GM23338 (cell line): ENCODE data around the gene PMVK. TPM values are rescaled to one million over a fixed set of nuclear protein-coding genes. Genes with fewer than 3 reads are reported as not detected.

Source experiments
- ATAC-seq: fragments of 200-7000 bp; cut with Tn5 transposase; 3 replicates; pipeline ENCODE4 v1.9.1; 2020
- DNase-seq: peaks from one replicate; pipeline ENCODE4 v3.0.0-alpha.2; 2015; ENCODE audit warnings: low spot score
- H2AFZ ChIP-seq: fragments of 200-600 bp; sonication (generic); 2 replicates; pipeline ENCODE4 v1.8.0; 2016; ENCODE audit warnings: antibody characterized with exemption, mild to moderate bottlenecking, moderate library complexity
- H3F3A ChIP-seq: fragments of 200-600 bp; sonication (generic); replicated peaks from 2 replicates; pipeline ENCODE4 v1.8.0; 2017; ENCODE audit warnings: antibody characterized with exemption, mixed run types, low read depth
- H3K27ac ChIP-seq: fragments of 200-600 bp; sonication (generic); 2 replicates; pipeline ENCODE4 v1.6.1; 2016; ENCODE audit warnings: low read depth
- H3K27me3 ChIP-seq: fragments of 200-600 bp; sonication (generic); 2 replicates; pipeline ENCODE4 v1.8.0; 2016; ENCODE audit warnings: mild to moderate bottlenecking, mixed run types, moderate library complexity; ENCODE audit not compliant: insufficient read depth
- H3K36me3 ChIP-seq: fragments of 200-600 bp; sonication (generic); 2 replicates; pipeline ENCODE4 v1.8.0; 2016; ENCODE audit warnings: mild to moderate bottlenecking; ENCODE audit not compliant: insufficient read depth
- H3K4me1 ChIP-seq: fragments of 200-600 bp; sonication (generic); 2 replicates; pipeline ENCODE4 v1.8.0; 2016; ENCODE audit warnings: mild to moderate bottlenecking, moderate library complexity; ENCODE audit not compliant: insufficient read depth
- H3K4me2 ChIP-seq: fragments of 200-600 bp; sonication (generic); 2 replicates; pipeline ENCODE4 v1.7.1; 2017; ENCODE audit warnings: mixed run types
- H3K4me3 ChIP-seq: fragments of 200-600 bp; sonication (generic); 2 replicates; pipeline ENCODE4 v1.6.1; 2016; ENCODE audit warnings: mixed run types
- H3K79me2 ChIP-seq: fragments of 200-600 bp; sonication (generic); replicated peaks from 2 replicates; pipeline ENCODE4 v1.8.0; 2017; ENCODE audit warnings: mild to moderate bottlenecking; ENCODE audit not compliant: insufficient read depth
- H3K9me2 ChIP-seq: fragments of 200-600 bp; sonication (generic); 2 replicates; pipeline ENCODE4 v1.8.0; 2017; ENCODE audit not compliant: insufficient read depth
- H4K20me1 ChIP-seq: fragments of 200-600 bp; sonication (generic); replicated peaks from 2 replicates; pipeline ENCODE4 v1.8.0; 2017; ENCODE audit warnings: mild to moderate bottlenecking; ENCODE audit not compliant: insufficient read depth
- H3K27ac Mint-ChIP-seq: 2 replicates; pipeline ENCODE4 v1.8.0; 2020; ENCODE audit warnings: inconsistent platforms, mild to moderate bottlenecking, moderate library complexity, mixed read lengths
- H3K27me3 Mint-ChIP-seq: 3 replicates; pipeline ENCODE4 v1.8.0; 2022; ENCODE audit warnings: low read depth, mild to moderate bottlenecking, moderate library complexity, mixed read lengths, inconsistent platforms; ENCODE audit not compliant: insufficient read depth, poor library complexity
- H3K36me3 Mint-ChIP-seq: 3 replicates; pipeline ENCODE4 v1.8.0; 2021; ENCODE audit warnings: low read depth, mild to moderate bottlenecking, inconsistent platforms, moderate library complexity, mixed read lengths
- H3K4me1 Mint-ChIP-seq: 3 replicates; pipeline ENCODE4 v1.8.0; 2020; ENCODE audit warnings: mild to moderate bottlenecking, inconsistent platforms, mixed read lengths
- H3K4me3 Mint-ChIP-seq: 3 replicates; pipeline ENCODE4 v1.8.0; 2021; ENCODE audit warnings: moderate library complexity, mild to moderate bottlenecking, inconsistent platforms, mixed read lengths
- H3K9me3 Mint-ChIP-seq: 3 replicates; pipeline ENCODE4 v1.8.0; 2020; ENCODE audit warnings: moderate library complexity, mild to moderate bottlenecking, inconsistent platforms, mixed read lengths
- CREB1 ChIP-seq: fragments of 250-450 bp; sonication (Bioruptor Pico); IDR thresholded peaks from 2 replicates; pipeline ENCODE4 v1.5.0; 2020; ENCODE audit warnings: low read depth, mild to moderate bottlenecking, moderate library complexity
- CTCF ChIP-seq, 2 experiments: fragments of 200-600 bp in 1 of 2; sonication (generic) in 1 of 2; conservative IDR thresholded peaks; 2 replicates each; pipeline versions ENCODE4 v1.5.1 to v1.6.1; 2016 to 2017; ENCODE audit warnings: antibody characterized with exemption in 2 of 2, low read depth in 2 of 2, mild to moderate bottlenecking in 2 of 2, moderate library complexity in 1 of 2
- ETS1 ChIP-seq: IDR thresholded peaks from 2 replicates; pipeline ENCODE4 v1.6.1; 2016; ENCODE audit warnings: antibody characterized with exemption
- EZH2 ChIP-seq: fragments of 200-600 bp; sonication (generic); IDR thresholded peaks from one replicate; pipeline ENCODE4 v1.8.0; 2017; ENCODE audit warnings: antibody characterized with exemption, mild to moderate bottlenecking, low read depth; ENCODE audit not compliant: unreplicated experiment
- EZH2phosphoT487 ChIP-seq: fragments of 200-600 bp; sonication (generic); IDR thresholded peaks from one replicate; pipeline ENCODE4 v1.8.1; 2018; ENCODE audit warnings: antibody characterized with exemption; ENCODE audit not compliant: unreplicated experiment
- JUNB ChIP-seq: IDR thresholded peaks from one replicate; pipeline ENCODE4 v1.6.1; 2016; ENCODE audit warnings: antibody characterized with exemption; ENCODE audit not compliant: unreplicated experiment
- NANOG ChIP-seq: IDR thresholded peaks from 2 replicates; pipeline ENCODE4 v1.6.1; 2016; ENCODE audit warnings: antibody characterized with exemption, borderline replicate concordance
- POLR2AphosphoS5 ChIP-seq: IDR thresholded peaks from 2 replicates; pipeline ENCODE4 v1.6.1; 2016; ENCODE audit warnings: antibody characterized with exemption, low read depth
- REST ChIP-seq: IDR thresholded peaks from one replicate; pipeline ENCODE4 v1.6.1; 2018; ENCODE audit warnings: antibody characterized with exemption; ENCODE audit not compliant: unreplicated experiment
- STAT1 ChIP-seq: IDR thresholded peaks from one replicate; pipeline ENCODE4 v1.6.1; 2016; ENCODE audit warnings: antibody characterized with exemption; ENCODE audit not compliant: unreplicated experiment
- ZNF114 ChIP-seq: fragments of 250-450 bp; sonication (Bioruptor Pico); IDR thresholded peaks from 2 replicates; pipeline ENCODE4 v1.5.0; 2020; ENCODE audit warnings: mild to moderate bottlenecking, moderate library complexity
- ZNF331 ChIP-seq: fragments of 250-450 bp; sonication (Bioruptor Pico); IDR thresholded peaks from 2 replicates; pipeline ENCODE4 v1.5.0; 2020; ENCODE audit warnings: low read depth, mild to moderate bottlenecking, moderate library complexity
- ZNF462 ChIP-seq: fragments of 250-450 bp; sonication (Bioruptor Pico); IDR thresholded peaks from 2 replicates; pipeline ENCODE4 v1.5.0; 2020; ENCODE audit warnings: mild to moderate bottlenecking, moderate library complexity
- polyA plus RNA-seq: library from polyadenylated mRNA; unstranded; fragments of >200 nt; fragmentation: Nextera tagmentation; extraction: Ambion mirVana; gene quantifications from 2 replicates; pipeline ENCODE4 v1.2.1, GENCODE V29; 2016
- total RNA-seq: library from RNA; depleted of rRNA; stranded (reverse); fragments of >200 nt; shearing (Covaris generic); gene quantifications from 2 replicates; pipeline ENCODE4 v1.2.3, GENCODE V29; 2014

The PMVK gene
- total and polyA plus RNA-seq, 2 experiments from 2014 or later, result 8.1 to 25.0 TPM

GRCh38 chr1:154884869-154885701, 51.4 kb downstream of the PMVK start:
- ATAC-seq (no peak), DNase-seq (no peak)
- Histone ChIP-seq H3K27ac (no peak overlapping the region), H3F3A (no peaks in the 10 kb centered on the region), H3K4me1 (no peaks in the 10 kb centered on the region), H3K27me3 (no peaks in the 10 kb centered on the region), H4K20me1 (no peaks in the 10 kb centered on the region), H2AFZ (no peak overlapping the region), H3K9me2 (no peaks in the 10 kb centered on the region), H3K4me2 (no peak overlapping the region), H3K4me3 (no peak overlapping the region), H3K79me2 (no peaks in the 10 kb centered on the region), H3K36me3 (no peaks in the 10 kb centered on the region)
- Mint-ChIP-seq H3K27ac (no peak overlapping the region), H3K4me1 (no peaks in the 10 kb centered on the region), H3K9me3 (no peaks in the 10 kb centered on the region), H3K36me3 (no peaks in the 10 kb centered on the region; the same call in 2 of the 3 replicates), H3K4me3 (no peak overlapping the region), H3K27me3 (peaks cover 11% of the 10 kb centered on the region)
- TF ChIP-seq ZNF331 (CRISPR knock-in tag), result no peak
- no peak for TF ChIP-seq ETS1
- TF ChIP-seq EZH2phosphoT487, result no peak
- TF ChIP-seq ZNF114 (CRISPR knock-in tag), result no peak
- TF ChIP-seq NANOG, result no peak
- TF ChIP-seq JUNB, result no peak
- no peak for TF ChIP-seq REST
- no peak for TF ChIP-seq EZH2
- no peak for TF ChIP-seq POLR2AphosphoS5
- TF ChIP-seq CTCF (conservative IDR thresholded peaks at IDR 0.05; ENCODE audit: low read depth in 2 of 2), result no peak
- TF ChIP-seq STAT1, result no peak
- no peak for TF ChIP-seq CREB1
- TF ChIP-seq ZNF462, result no peak
